ENCODE data around the gene ERMARD. TPM values are rescaled to one million over a fixed set of nuclear protein-coding genes. Genes with fewer than 3 reads are reported as not detected.

ERMARD gene
- polyA plus RNA-seq, 2 donors = 18.4 to 49.9 TPM

- H3K4me3 ChIP-seq (ENCODE audit: low read depth in 1 of 2, low read length in 2 of 2) = no peak overlapping the region
- 61 to 67% methylated on average over 7 of the region's 7 CpGs for WGBS, 2 donors
- no peaks in the 10 kb centered on the region for H3K36me3 ChIP-seq (ENCODE audit: control insufficient read depth in 2 of 2, insufficient read depth in 2 of 2, low read length in 1 of 2)
- H3K27me3 ChIP-seq (ENCODE audit: control insufficient read depth in 1 of 2, insufficient read depth in 2 of 2, low read length in 2 of 2) = no peaks in the 10 kb centered on the region
- peaks cover 0 to 3% of the 10 kb centered on the region in 2 donors for H3K4me1 ChIP-seq (ENCODE audit: control insufficient read depth in 2 of 2, insufficient read depth in 2 of 2, low read length in 1 of 2)
- no peak overlapping the region for H3K27ac ChIP-seq (ENCODE audit: low read depth in 2 of 2, low read length in 1 of 2)
- H3K9me3 ChIP-seq (ENCODE audit: control insufficient read depth in 2 of 2, insufficient read depth in 1 of 2, low read depth in 1 of 2, low read length in 1 of 2) = no peaks in the 10 kb centered on the region
These were observed 53.9 kb downstream of the ERMARD start for GRCh38 chr6:169805242-169805838.

DNA sequence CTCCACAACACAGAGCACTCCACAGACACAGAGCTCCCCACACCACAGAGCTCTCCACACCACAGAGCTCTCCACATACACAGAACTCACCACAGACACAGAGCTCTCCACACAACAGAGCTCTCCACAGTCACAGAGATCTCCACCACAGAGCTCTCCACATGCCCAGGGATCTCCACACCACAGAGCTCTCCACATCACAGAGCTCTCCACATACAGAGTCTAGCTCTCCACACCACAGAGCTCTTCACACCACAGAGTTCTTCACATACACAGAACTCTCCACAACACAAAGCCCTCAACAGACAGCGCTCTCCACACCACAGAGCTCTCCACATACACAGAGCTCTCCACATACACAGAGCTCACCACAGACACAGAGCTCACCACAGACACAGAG, 55.3 kb downstream of the ERMARD start:
- 76 to 81% methylated on average over 1 of the region's 1 CpG for WGBS, 2 donors
- Histone ChIP-seq H3K27me3 (ENCODE audit: control insufficient read depth in 1 of 2, insufficient read depth in 2 of 2, low read length in 2 of 2) (no peaks in the 10 kb centered on the region), H3K9me3 (ENCODE audit: control insufficient read depth in 2 of 2, insufficient read depth in 1 of 2, low read depth in 1 of 2, low read length in 1 of 2) (no peaks in the 10 kb centered on the region), H3K27ac (ENCODE audit: low read depth in 2 of 2, low read length in 1 of 2) (no peak overlapping the region), H3K4me1 (ENCODE audit: control insufficient read depth in 2 of 2, insufficient read depth in 2 of 2, low read length in 1 of 2) (no peaks in the 10 kb centered on the region), H3K36me3 (ENCODE audit: control insufficient read depth in 2 of 2, insufficient read depth in 2 of 2, low read length in 1 of 2) (no peaks in the 10 kb centered on the region), H3K4me3 (ENCODE audit: low read depth in 1 of 2, low read length in 2 of 2) (no peak overlapping the region)

DNA sequence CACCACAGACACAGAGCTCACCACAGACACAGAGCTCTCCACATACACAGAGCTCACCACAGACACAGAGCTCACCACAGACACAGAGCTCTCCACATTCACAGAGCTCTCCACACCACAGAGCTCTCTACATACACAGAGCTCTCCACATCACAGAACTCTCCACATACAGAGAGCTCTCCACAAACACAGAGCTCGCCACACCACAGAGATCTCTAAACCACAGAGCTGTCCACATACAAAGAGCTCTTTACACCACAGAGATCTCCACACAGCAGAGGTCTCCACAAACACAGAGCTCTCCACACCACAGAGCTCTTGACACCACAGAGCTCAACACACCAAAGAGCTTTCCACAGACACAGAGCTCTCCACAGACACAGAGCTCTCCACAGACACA, 55.8 kb downstream of the ERMARD start:
- H3K9me3 ChIP-seq (ENCODE audit: control insufficient read depth in 2 of 2, insufficient read depth in 1 of 2, low read depth in 1 of 2, low read length in 1 of 2) = no peaks in the 10 kb centered on the region
- no peaks in the 10 kb centered on the region for H3K4me1 ChIP-seq (ENCODE audit: control insufficient read depth in 2 of 2, insufficient read depth in 2 of 2, low read length in 1 of 2)
- no peak overlapping the region for H3K4me3 ChIP-seq (ENCODE audit: low read depth in 1 of 2, low read length in 2 of 2)
- no peaks in the 10 kb centered on the region for H3K27me3 ChIP-seq (ENCODE audit: control insufficient read depth in 1 of 2, insufficient read depth in 2 of 2, low read length in 2 of 2)
- no peak overlapping the region for H3K27ac ChIP-seq (ENCODE audit: low read depth in 2 of 2, low read length in 1 of 2)
- H3K36me3 ChIP-seq (ENCODE audit: control insufficient read depth in 2 of 2, insufficient read depth in 2 of 2, low read length in 1 of 2) = no peaks in the 10 kb centered on the region
- 65 to 75% methylated on average over 1 of the region's 1 CpG for WGBS, 2 donors

DNA sequence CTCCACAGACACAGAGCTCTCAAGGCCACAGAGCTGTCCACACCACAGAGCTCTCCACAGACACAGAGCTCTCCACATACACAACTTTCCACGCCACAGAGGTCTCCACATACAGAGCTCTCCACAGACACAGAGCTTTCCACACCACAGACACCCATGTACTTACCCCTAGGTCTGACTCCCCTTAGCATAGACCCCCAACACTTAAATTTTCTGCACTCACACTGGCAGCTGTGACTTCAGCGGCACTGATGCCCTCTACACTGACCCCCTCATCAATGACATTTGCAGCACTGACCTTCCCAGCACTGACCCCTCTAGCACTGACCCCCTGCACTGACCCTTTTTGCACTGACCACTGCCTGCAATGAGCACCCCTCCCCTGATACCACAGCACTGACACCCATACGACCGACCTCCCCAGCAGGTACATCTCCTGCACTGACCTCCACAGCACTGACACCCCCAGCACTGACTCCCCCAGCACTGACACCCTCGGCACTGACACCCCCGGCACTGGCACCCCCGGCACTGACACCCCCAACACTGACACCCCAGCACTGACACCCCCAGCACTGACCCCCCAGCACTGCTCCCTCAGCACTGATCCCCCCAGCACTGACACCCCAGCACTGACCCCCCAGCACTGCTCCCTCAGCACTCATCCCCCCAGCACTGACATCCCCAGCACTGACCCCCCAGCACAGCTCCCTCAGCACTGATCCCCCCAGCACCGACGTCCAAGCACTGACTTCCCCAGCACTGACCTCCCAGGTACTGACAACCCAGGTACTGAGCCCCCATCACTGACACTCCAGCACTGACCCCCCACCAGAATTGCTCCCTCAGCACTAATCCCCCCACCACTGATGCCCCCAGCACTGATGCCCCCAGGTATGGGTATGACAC, 56.5 kb downstream of the ERMARD start:
- Histone ChIP-seq H3K27me3 (ENCODE audit: control insufficient read depth in 1 of 2, insufficient read depth in 2 of 2, low read length in 2 of 2) (no peaks in the 10 kb centered on the region), H3K9me3 (ENCODE audit: control insufficient read depth in 2 of 2, insufficient read depth in 1 of 2, low read depth in 1 of 2, low read length in 1 of 2) (no peaks in the 10 kb centered on the region), H3K4me1 (ENCODE audit: control insufficient read depth in 2 of 2, insufficient read depth in 2 of 2, low read length in 1 of 2) (no peaks in the 10 kb centered on the region), H3K27ac (ENCODE audit: low read depth in 2 of 2, low read length in 1 of 2) (no peak overlapping the region), H3K36me3 (ENCODE audit: control insufficient read depth in 2 of 2, insufficient read depth in 2 of 2, low read length in 1 of 2) (no peaks in the 10 kb centered on the region), H3K4me3 (ENCODE audit: low read depth in 1 of 2, low read length in 2 of 2) (no peak overlapping the region)
- 74 to 81% methylated on average over 9 of the region's 9 CpGs for WGBS, 2 donors

GRCh38 chr6:169808608-169808967, 57.2 kb downstream of the ERMARD start:
- Histone ChIP-seq H3K9me3 (ENCODE audit: control insufficient read depth in 2 of 2, insufficient read depth in 1 of 2, low read depth in 1 of 2, low read length in 1 of 2) (no peaks in the 10 kb centered on the region), H3K27ac (ENCODE audit: low read depth in 2 of 2, low read length in 1 of 2) (no peak overlapping the region), H3K36me3 (ENCODE audit: control insufficient read depth in 2 of 2, insufficient read depth in 2 of 2, low read length in 1 of 2) (no peaks in the 10 kb centered on the region), H3K4me1 (ENCODE audit: control insufficient read depth in 2 of 2, insufficient read depth in 2 of 2, low read length in 1 of 2) (no peaks in the 10 kb centered on the region), H3K4me3 (ENCODE audit: low read depth in 1 of 2, low read length in 2 of 2) (no peak overlapping the region), H3K27me3 (ENCODE audit: control insufficient read depth in 1 of 2, insufficient read depth in 2 of 2, low read length in 2 of 2) (no peaks in the 10 kb centered on the region)
- 50 to 62% methylated on average over 3 of the region's 3 CpGs for WGBS, 2 donors

GRCh38 chr6:169809386-169809785, 58.0 kb downstream of the ERMARD start:
- no peaks in the 10 kb centered on the region for H3K4me1 ChIP-seq (ENCODE audit: control insufficient read depth in 2 of 2, insufficient read depth in 2 of 2, low read length in 1 of 2)
- peaks cover 0 to 2% of the 10 kb centered on the region in 2 donors for H3K9me3 ChIP-seq (ENCODE audit: control insufficient read depth in 2 of 2, insufficient read depth in 1 of 2, low read depth in 1 of 2, low read length in 1 of 2)
- no peak overlapping the region for H3K4me3 ChIP-seq (ENCODE audit: low read depth in 1 of 2, low read length in 2 of 2)
- H3K36me3 ChIP-seq (ENCODE audit: control insufficient read depth in 2 of 2, insufficient read depth in 2 of 2, low read length in 1 of 2) = no peaks in the 10 kb centered on the region
- no peaks in the 10 kb centered on the region for H3K27me3 ChIP-seq (ENCODE audit: control insufficient read depth in 1 of 2, insufficient read depth in 2 of 2, low read length in 2 of 2)
- no peak overlapping the region for H3K27ac ChIP-seq (ENCODE audit: low read depth in 2 of 2, low read length in 1 of 2)
- 90 to 94% methylated on average over 4 of the region's 4 CpGs for WGBS, 2 donors

DNA sequence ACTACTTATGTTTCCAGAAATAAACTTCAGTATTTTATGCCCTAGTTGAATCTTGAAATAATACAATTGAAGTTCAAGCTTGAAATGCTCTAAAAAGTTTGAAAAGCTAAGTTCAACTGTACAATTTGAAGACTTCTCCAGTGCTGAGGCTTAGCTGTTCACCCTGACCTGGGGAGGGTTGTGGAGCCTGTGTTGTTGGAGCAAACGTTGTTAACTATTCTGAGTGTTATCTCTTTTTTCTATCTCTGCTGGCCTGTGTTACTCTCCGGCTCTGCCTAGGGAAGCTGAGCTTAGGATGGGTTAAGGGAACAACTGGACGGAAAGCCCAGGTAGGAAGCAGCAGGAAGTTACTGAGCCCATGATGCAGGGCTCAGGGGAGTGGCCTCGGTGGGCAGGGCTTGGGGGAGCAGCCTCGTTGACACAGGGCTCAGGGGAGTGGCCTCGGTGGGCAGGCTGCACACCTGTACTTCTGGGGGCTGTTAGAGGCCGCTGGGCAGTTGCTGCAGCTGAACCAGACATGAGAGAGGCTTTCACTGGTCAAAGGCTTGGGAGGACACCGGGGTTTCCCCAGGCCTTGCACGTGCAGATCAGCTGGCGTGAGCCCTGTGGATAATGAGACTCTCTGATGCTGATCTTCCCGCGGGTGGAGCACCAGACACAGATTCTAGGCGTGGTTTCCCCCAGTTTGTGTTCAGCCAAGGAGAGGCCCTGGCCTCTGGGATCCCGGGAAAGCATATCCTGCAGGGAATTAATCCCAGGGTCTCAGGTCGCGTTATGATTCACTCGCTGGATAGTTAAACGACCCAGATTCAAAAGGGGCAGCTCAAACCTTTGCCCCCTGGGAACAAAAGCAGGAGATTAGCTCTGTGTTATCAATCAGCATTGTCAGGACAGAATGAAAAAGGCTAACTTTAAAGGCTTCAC, 58.9 kb downstream of the ERMARD start:
- Histone ChIP-seq H3K27ac (ENCODE audit: low read depth in 2 of 2, low read length in 1 of 2) (no peak overlapping the region), H3K4me3 (ENCODE audit: low read depth in 1 of 2, low read length in 2 of 2) (no peak overlapping the region), H3K27me3 (ENCODE audit: control insufficient read depth in 1 of 2, insufficient read depth in 2 of 2, low read length in 2 of 2) (no peaks in the 10 kb centered on the region), H3K4me1 (ENCODE audit: control insufficient read depth in 2 of 2, insufficient read depth in 2 of 2, low read length in 1 of 2) (no peaks in the 10 kb centered on the region), H3K9me3 (ENCODE audit: control insufficient read depth in 2 of 2, insufficient read depth in 1 of 2, low read depth in 1 of 2, low read length in 1 of 2) (peaks cover 0 to 3% of the 10 kb centered on the region in 2 donors), H3K36me3 (ENCODE audit: control insufficient read depth in 2 of 2, insufficient read depth in 2 of 2, low read length in 1 of 2) (no peaks in the 10 kb centered on the region)
- WGBS, 2 donors = 34 to 43% methylated on average over 18 of the region's 18 CpGs

DNA sequence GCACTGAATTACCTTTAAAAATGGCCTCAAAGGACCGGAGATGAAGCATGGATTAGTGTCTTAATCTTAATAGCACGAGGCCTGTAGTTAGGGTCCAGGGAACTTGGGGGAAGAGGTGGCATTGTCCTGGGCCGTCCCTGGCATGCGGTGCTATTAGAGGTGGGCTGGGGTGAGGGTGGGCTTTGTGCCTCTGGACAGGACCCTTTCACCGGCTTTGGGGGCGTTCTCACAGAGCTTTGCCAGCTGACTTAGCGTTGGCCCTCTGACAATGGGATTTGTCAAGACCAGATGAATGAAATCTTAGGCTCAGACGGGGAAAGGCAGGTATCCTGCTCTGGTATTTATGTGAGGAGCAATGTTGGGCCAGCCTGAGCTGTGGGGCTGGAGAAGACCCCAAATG, 59.6 kb downstream of the ERMARD start:
- Histone ChIP-seq H3K36me3 (ENCODE audit: control insufficient read depth in 2 of 2, insufficient read depth in 2 of 2, low read length in 1 of 2) (no peaks in the 10 kb centered on the region), H3K4me1 (ENCODE audit: control insufficient read depth in 2 of 2, insufficient read depth in 2 of 2, low read length in 1 of 2) (no peaks in the 10 kb centered on the region), H3K9me3 (ENCODE audit: control insufficient read depth in 2 of 2, insufficient read depth in 1 of 2, low read depth in 1 of 2, low read length in 1 of 2) (peaks cover 0 to 3% of the 10 kb centered on the region in 2 donors), H3K27me3 (ENCODE audit: control insufficient read depth in 1 of 2, insufficient read depth in 2 of 2, low read length in 2 of 2) (no peaks in the 10 kb centered on the region), H3K27ac (ENCODE audit: low read depth in 2 of 2, low read length in 1 of 2) (no peak overlapping the region), H3K4me3 (ENCODE audit: low read depth in 1 of 2, low read length in 2 of 2) (no peak overlapping the region)
- 83 to 87% methylated on average over 8 of the region's 8 CpGs for WGBS, 2 donors

- H3K27ac ChIP-seq (ENCODE audit: low read depth in 2 of 2, low read length in 1 of 2) = no peak overlapping the region
- no peaks in the 10 kb centered on the region for H3K27me3 ChIP-seq (ENCODE audit: control insufficient read depth in 1 of 2, insufficient read depth in 2 of 2, low read length in 2 of 2)
- H3K4me1 ChIP-seq (ENCODE audit: control insufficient read depth in 2 of 2, insufficient read depth in 2 of 2, low read length in 1 of 2) = no peaks in the 10 kb centered on the region
- 86 to 89% methylated on average over 18 of the region's 18 CpGs for WGBS, 2 donors
- no peaks in the 10 kb centered on the region for H3K36me3 ChIP-seq (ENCODE audit: control insufficient read depth in 2 of 2, insufficient read depth in 2 of 2, low read length in 1 of 2)
- H3K9me3 ChIP-seq (ENCODE audit: control insufficient read depth in 2 of 2, insufficient read depth in 1 of 2, low read depth in 1 of 2, low read length in 1 of 2) = peaks cover 0 to 3% of the 10 kb centered on the region in 2 donors
- H3K4me3 ChIP-seq (ENCODE audit: low read depth in 1 of 2, low read length in 2 of 2) = no peak overlapping the region
These were observed 60.3 kb downstream of the ERMARD start for GRCh38 chr6:169811521-169812256.
